Neural cell (in vitro differentiated cells): ENCODE data around the gene MISP. TPM values are rescaled to one million over a fixed set of nuclear protein-coding genes. Genes with fewer than 3 reads are reported as not detected.

Experiments used
- H2AFZ ChIP-seq: fragments of 200-600, 300-800 bp; sonication (generic), shearing (Covaris generic); 2 replicates; pipeline ENCODE4 v1.6.0; 2014; ENCODE audit warnings: low read depth, mild to moderate bottlenecking, antibody characterized with exemption, low read length, moderate library complexity
- H3F3A ChIP-seq: fragments of 200-600 bp; shearing (Covaris generic); 2 replicates; pipeline ENCODE4 v1.6.1; 2016; ENCODE audit warnings: mild to moderate bottlenecking, moderate library complexity, mixed read lengths, antibody characterized with exemption, low read length; ENCODE audit not compliant: insufficient read depth, poor library complexity, severe bottlenecking
- H3K27ac ChIP-seq: fragments of 200-600, 300-800 bp; sonication (generic), shearing (Covaris generic); 2 replicates; pipeline ENCODE4 v1.5.1; 2014; ENCODE audit warnings: mild to moderate bottlenecking, low read length, moderate library complexity
- H3K27me3 ChIP-seq: fragments of 300-800, 200-600 bp; sonication (generic), shearing (Covaris generic); 2 replicates; pipeline ENCODE4 v1.6.0; 2014; ENCODE audit warnings: mild to moderate bottlenecking, low read depth, low read length, moderate library complexity; ENCODE audit not compliant: insufficient read depth
- H3K36me3 ChIP-seq: fragments of 300-800, 200-600 bp; sonication (generic), shearing (Covaris generic); 2 replicates; pipeline ENCODE4 v1.5.1; 2014; ENCODE audit warnings: mild to moderate bottlenecking, antibody characterized with exemption, low read length, moderate library complexity; ENCODE audit not compliant: insufficient read depth
- H3K4me2 ChIP-seq: fragments of 300-800, 200-600 bp; sonication (generic), shearing (Covaris generic); 2 replicates; pipeline ENCODE4 v1.6.0; 2014; ENCODE audit warnings: mild to moderate bottlenecking, low read length
- H3K4me3 ChIP-seq: fragments of 300-800, 200-600 bp; sonication (generic), shearing (Covaris generic); 2 replicates; pipeline ENCODE4 v1.5.1; 2014; ENCODE audit warnings: mild to moderate bottlenecking, low read length, moderate library complexity
- H3K79me2 ChIP-seq: fragments of 200-600 bp; shearing (Covaris generic); replicated peaks from 2 replicates; pipeline ENCODE4 v1.6.0; 2014; ENCODE audit warnings: mild to moderate bottlenecking, low read length, moderate library complexity; ENCODE audit not compliant: insufficient read depth
- H3K9ac ChIP-seq: fragments of 300-800, 200-600 bp; sonication (generic), shearing (Covaris generic); 2 replicates; pipeline ENCODE4 v1.6.1; 2016; ENCODE audit warnings: mild to moderate bottlenecking, low read length, mixed read lengths
- H3K9me2 ChIP-seq: fragments of 200-600 bp; shearing (Covaris generic); 2 replicates; pipeline ENCODE4 v1.6.1; 2016; ENCODE audit warnings: mild to moderate bottlenecking, low read length, mixed read lengths; ENCODE audit not compliant: insufficient read depth
- H3K9me3 ChIP-seq: fragments of 200-600, 300-800 bp; sonication (generic), shearing (Covaris generic); 2 replicates; pipeline ENCODE4 v1.6.1; 2016; ENCODE audit warnings: mild to moderate bottlenecking, mixed run types, low read length, moderate library complexity, mixed read lengths
- H4K20me1 ChIP-seq: fragments of 200-600 bp; shearing (Covaris generic); 2 replicates; pipeline ENCODE4 v1.6.1; 2016; ENCODE audit warnings: mild to moderate bottlenecking, mixed run types; ENCODE audit not compliant: insufficient read depth
- CTCF ChIP-seq: fragments of 450-650 bp; IDR thresholded peaks from 2 replicates; pipeline ENCODE4 v1.5.1; 2014; ENCODE audit warnings: antibody characterized with exemption, mild to moderate bottlenecking, moderate library complexity; ENCODE audit not compliant: poor library complexity, severe bottlenecking
- EP300 ChIP-seq: fragments of 450-650 bp; conservative IDR thresholded peaks from 2 replicates; pipeline ENCODE4 v1.6.1; 2014; ENCODE audit warnings: antibody characterized with exemption, mild to moderate bottlenecking, moderate library complexity; ENCODE audit not compliant: poor library complexity, severe bottlenecking
- EZH2 ChIP-seq: fragments of 200-600, 300-800 bp; shearing (Covaris generic), sonication (generic); IDR thresholded peaks from 2 replicates; pipeline ENCODE4 v1.6.1; 2014; ENCODE audit warnings: antibody characterized with exemption, low read length, borderline replicate concordance, mild to moderate bottlenecking; ENCODE audit not compliant: insufficient read depth, poor library complexity, severe bottlenecking
- MXI1 ChIP-seq: fragments of 450-650 bp; conservative IDR thresholded peaks from 2 replicates; pipeline ENCODE4 v1.6.1; 2014; ENCODE audit warnings: antibody characterized with exemption, mild to moderate bottlenecking; ENCODE audit not compliant: poor library complexity, severe bottlenecking
- POLR2AphosphoS5 ChIP-seq: IDR thresholded peaks from 2 replicates; pipeline ENCODE4 v1.6.1; 2012
- RAD21 ChIP-seq: fragments of 450-650 bp; conservative IDR thresholded peaks from 2 replicates; pipeline ENCODE4 v1.6.1; 2014; ENCODE audit warnings: antibody characterized with exemption, mild to moderate bottlenecking, moderate library complexity
- REST ChIP-seq: IDR thresholded peaks from 2 replicates; pipeline ENCODE4 v1.6.1; 2012; ENCODE audit warnings: borderline replicate concordance
- SMC3 ChIP-seq: fragments of 450-650 bp; conservative IDR thresholded peaks from 2 replicates; pipeline ENCODE4 v1.6.1; 2014; ENCODE audit warnings: antibody characterized with exemption, mild to moderate bottlenecking, moderate library complexity; ENCODE audit not compliant: poor library complexity
- TAF1 ChIP-seq: IDR thresholded peaks from 2 replicates; pipeline ENCODE4 v1.6.1; 2012; ENCODE audit warnings: low read depth
- polyA plus RNA-seq: library from polyadenylated mRNA; depleted of rRNA; stranded (reverse); fragments of >200 nt; gene quantifications from 2 replicates; pipeline ENCODE4 v1.2.3, GENCODE V29; 2014

Gene MISP
- polyA plus RNA-seq, 1 donor from 2014 or later, result 0.98 TPM

- no peaks in the 10 kb centered on the region for H3F3A ChIP-seq
- no peak overlapping the region for H3K27ac ChIP-seq
- H3K9me3 ChIP-seq, result no peaks in the 10 kb centered on the region
- H3K4me3 ChIP-seq, result no peak overlapping the region
- H3K79me2 ChIP-seq, result no peaks in the 10 kb centered on the region
- no peaks in the 10 kb centered on the region for H3K36me3 ChIP-seq
- H4K20me1 ChIP-seq, result no peaks in the 10 kb centered on the region
- H3K9ac ChIP-seq, result no peak overlapping the region
- H3K9me2 ChIP-seq, result no peaks in the 10 kb centered on the region
- H3K27me3 ChIP-seq, result no peaks in the 10 kb centered on the region
- no peak overlapping the region for H2AFZ ChIP-seq
- no peak overlapping the region for H3K4me2 ChIP-seq
- TF ChIP-seq POLR2AphosphoS5 (no peak), TAF1 (no peak), MXI1 (no peak), EP300 (no peak), SMC3 (no peak), EZH2 (no peak), CTCF (no peak), REST (no peak), RAD21 (no peak)
These were observed 13.4 kb downstream of the MISP start for GRCh38 chr19:764301-764700.

- H3K36me3 ChIP-seq, result no peaks in the 10 kb centered on the region
- H3K9ac ChIP-seq, result no peak overlapping the region
- H3K27ac ChIP-seq, result no peak overlapping the region
- no peaks in the 10 kb centered on the region for H3K79me2 ChIP-seq
- H3K4me3 ChIP-seq, result no peak overlapping the region
- TF ChIP-seq EZH2 (no peak), MXI1 (no peak), RAD21 (no peak), POLR2AphosphoS5 (no peak), CTCF (no peak), SMC3 (no peak), EP300 (no peak), REST (no peak), TAF1 (no peak)
- no peak overlapping the region for H3K4me2 ChIP-seq
- no peaks in the 10 kb centered on the region for H3F3A ChIP-seq
- H2AFZ ChIP-seq, result no peak overlapping the region
- H3K9me2 ChIP-seq, result no peaks in the 10 kb centered on the region
- H3K27me3 ChIP-seq, result no peaks in the 10 kb centered on the region
- H3K9me3 ChIP-seq, result no peaks in the 10 kb centered on the region
- no peaks in the 10 kb centered on the region for H4K20me1 ChIP-seq
These were observed 14.3 kb downstream of the MISP start for GRCh38 chr19:765179-765738.
